Endothelial cell of umbilical vein (primary cell): ENCODE results near the gene MRPS11. TPM values are rescaled to one million over a fixed set of nuclear protein-coding genes. Genes with fewer than 3 reads are reported as not detected.

Source experiments
- BruUV-seq: library from RNA; stranded (reverse); fragments of 400-500 nt; replicated peaks from 2 replicates; lab custom pipeline; 2021; lab: Mats Ljungman, UMichigan
- CTCF ChIA-PET: fragments of 300-600, 350-600 bp; sonication (Branson Sonifier 250); formaldehyde crosslinking; loops from one replicate; lab custom pipeline; 2021; ENCODE audit warnings: antibody characterized with exemption, inconsistent platforms; lab: Charles Lee
- POLR2A ChIA-PET: fragments of 300-600, 350-600 bp; sonication (Branson Sonifier 250); formaldehyde crosslinking; loops from one replicate; lab custom pipeline; 2021; ENCODE audit warnings: antibody characterized with exemption, inconsistent platforms; lab: Charles Lee
- DNase-seq: peaks from one replicate; pipeline ENCODE4 v3.0.0-alpha.2; 2011; ENCODE audit warnings: low read depth, low spot score
- FAIRE-seq: peaks from 2 replicates; lab custom pipeline; 2011; peaks lifted over from hg19 to GRCh38; lab: Jason Lieb, UNC
- H2AFZ ChIP-seq: 2 replicates; pipeline ENCODE4 v1.6.0; 2012; ENCODE audit warnings: low read depth, low read length, control low read depth, inconsistent platforms
- H3K27ac ChIP-seq: 2 replicates; pipeline ENCODE4 v1.5.1; 2011; ENCODE audit warnings: low read depth, mild to moderate bottlenecking, control low read depth, low read length, moderate library complexity; ENCODE audit not compliant: insufficient read depth
- H3K27me3 ChIP-seq, 2 experiments: 2 replicates each; pipeline versions ENCODE4 v1.6.0 to v1.6.1; 2011; ENCODE audit warnings: low read length in 2 of 2, mixed read lengths in 1 of 2; ENCODE audit not compliant: control insufficient read depth in 2 of 2, insufficient read depth in 2 of 2
- H3K36me3 ChIP-seq, 2 experiments: 2 replicates in 1 of 2; 3 replicates in 1 of 2; pipeline ENCODE4 v1.5.1; 2011; ENCODE audit warnings: low read length in 2 of 2, mild to moderate bottlenecking in 1 of 2, moderate library complexity in 1 of 2; ENCODE audit not compliant: control insufficient read depth in 2 of 2, insufficient read depth in 2 of 2; ENCODE audit errors: extremely low read depth in 1 of 2
- H3K4me1 ChIP-seq: 3 replicates; pipeline ENCODE4 v1.5.1; 2011; ENCODE audit warnings: mild to moderate bottlenecking, low read length; ENCODE audit not compliant: control insufficient read depth, insufficient read depth; ENCODE audit errors: extremely low read depth
- H3K4me2 ChIP-seq: 2 replicates; pipeline ENCODE4 v1.6.1; 2011; ENCODE audit warnings: low read length, control low read depth, mixed read lengths; ENCODE audit not compliant: insufficient read depth
- H3K4me3 ChIP-seq, 3 experiments: fragments of 200-600 bp in 1 of 3; sonication (generic), shearing (Covaris generic) in 1 of 3; replicated peaks in 1 of 3; 2 replicates each; pipeline ENCODE4 v1.5.1; 2011 to 2016; ENCODE audit warnings: control low read depth in 3 of 3, low read length in 3 of 3, mild to moderate bottlenecking in 2 of 3, inconsistent platforms in 1 of 3, low read depth in 1 of 3, moderate library complexity in 1 of 3; ENCODE audit not compliant: insufficient read depth in 1 of 3
- H3K79me2 ChIP-seq: 2 replicates; pipeline ENCODE4 v1.6.0; 2012; ENCODE audit warnings: low read length, inconsistent platforms; ENCODE audit not compliant: control insufficient read depth, insufficient read depth
- H3K9ac ChIP-seq: replicated peaks from 2 replicates; pipeline ENCODE3; 2011; ENCODE audit warnings: low read length, control low read depth; ENCODE audit not compliant: insufficient read depth; ENCODE audit errors: extremely low read depth
- H3K9me1 ChIP-seq: replicated peaks from 3 replicates; pipeline ENCODE4 v1.6.0; 2011; ENCODE audit warnings: mild to moderate bottlenecking, low read length; ENCODE audit not compliant: control insufficient read depth, insufficient read depth; ENCODE audit errors: extremely low read depth
- H3K9me3 ChIP-seq: replicated peaks from 2 replicates; pipeline ENCODE4 v1.5.1; 2012; ENCODE audit warnings: low read length, inconsistent platforms; ENCODE audit not compliant: control insufficient read depth, insufficient read depth
- H4K20me1 ChIP-seq: replicated peaks from 2 replicates; pipeline ENCODE3; 2011; ENCODE audit warnings: mild to moderate bottlenecking, low read length; ENCODE audit not compliant: control insufficient read depth, insufficient read depth; ENCODE audit errors: extremely low read depth
- CTCF ChIP-seq, 2 donors: IDR thresholded peaks; 1 replicate in 1 of 2; 2 replicates in 1 of 2; pipeline ENCODE4 v1.5.1; 2011; ENCODE audit warnings: low read length in 2 of 2, mild to moderate bottlenecking in 2 of 2, moderate library complexity in 2 of 2, control low read depth in 1 of 2, inconsistent platforms in 1 of 2, low read depth in 1 of 2; ENCODE audit not compliant: insufficient read depth in 1 of 2; ENCODE audit errors: extremely low read depth in 1 of 2
- EZH2 ChIP-seq: IDR thresholded peaks from 2 replicates; pipeline ENCODE4 v1.6.1; 2012; ENCODE audit warnings: borderline replicate concordance, low read depth, mild to moderate bottlenecking, moderate library complexity, low read length, inconsistent platforms; ENCODE audit not compliant: severe bottlenecking
- FOS ChIP-seq: IDR thresholded peaks from 2 replicates; pipeline ENCODE4 v1.6.1; 2011; ENCODE audit warnings: mild to moderate bottlenecking, low read length, moderate library complexity, borderline replicate concordance; ENCODE audit not compliant: insufficient read depth
- GATA2 ChIP-seq: IDR thresholded peaks from 2 replicates; pipeline ENCODE4 v1.7.0; 2011; ENCODE audit warnings: low read depth, mild to moderate bottlenecking, moderate library complexity, mixed read lengths, low read length; ENCODE audit not compliant: insufficient read length, insufficient read depth
- JUN ChIP-seq: IDR thresholded peaks from 2 replicates; pipeline ENCODE4 v1.6.1; 2011; ENCODE audit warnings: borderline replicate concordance, low read depth; ENCODE audit not compliant: insufficient read length, insufficient read depth
- MYC ChIP-seq: IDR thresholded peaks from one replicate; pipeline ENCODE4 v1.6.1; 2011; ENCODE audit warnings: mild to moderate bottlenecking, low read depth, low read length
- POLR2A ChIP-seq: IDR thresholded peaks from 2 replicates; pipeline ENCODE4 v1.6.1; 2012; ENCODE audit warnings: low read depth, mild to moderate bottlenecking, control low read depth, low read length
- POLR2AphosphoS5 ChIP-seq: IDR thresholded peaks from 2 replicates; pipeline ENCODE4 v1.6.1; 2012; ENCODE audit warnings: low read depth, mild to moderate bottlenecking, control low read depth, low read length, moderate library complexity; ENCODE audit not compliant: insufficient read depth
- dilution Hi-C: fragments of 300-500 bp; cut with MboI; formaldehyde crosslinking; loops from one replicate; pipeline ENCODE4 v1.15.0; 2019; ENCODE audit warnings: low sequenced_read_pairs; ENCODE audit not compliant: extremely low pct_ligation_motif_present
- intact Hi-C: fragments of 100-400 bp; cut with micrococcal nuclease; formaldehyde crosslinking; loops from one replicate; pipeline ENCODE4 v1.10.0; 2022
- polyA plus RNA-seq, 4 experiments: library from polyadenylated mRNA; depleted of rRNA in 3 of 4; stranded (reverse) in 3 of 4; unstranded in 1 of 4; fragments of >200 nt; gene quantifications; 2 replicates each; pipeline versions ENCODE4 v1.2.1 to v1.2.3, GENCODE V29; 2011 to 2012; ENCODE audit warnings: missing spikeins in 1 of 4
- total RNA-seq: library from RNA; stranded (reverse); gene quantifications from 2 replicates; pipeline ENCODE4 v1.2.3, GENCODE V29; 2021
- TF ChIP-seq, protein P1 (sequence below): IDR thresholded peaks from 2 replicates; pipeline ENCODE4 v1.6.1; 2011; ENCODE audit not compliant: insufficient read depth, insufficient read length

Gene MRPS11
- total and polyA plus RNA-seq, 2 donors (not counting 3 experiments of a cell fraction or from before 2014, with no cell fraction given) = 66.3 to 97.9 TPM

- Histone ChIP-seq H4K20me1 (no peaks in the 10 kb centered on the region), H3K36me3 (no peaks in the 10 kb centered on the region), H3K4me3 (no peak overlapping the region), H3K27me3 (no peaks in the 10 kb centered on the region), H3K9me3 (no peaks in the 10 kb centered on the region), H2AFZ (no peak overlapping the region), H3K4me1 (peaks cover 14% of the 10 kb centered on the region), H3K4me2 (no peak overlapping the region), H3K9ac (no peak overlapping the region), H3K27ac (no peak overlapping the region), H3K79me2 (no peaks in the 10 kb centered on the region), H3K9me1 (no peaks in the 10 kb centered on the region)
- peak; percentile 75 for FAIRE-seq
- DNase-seq = peak; percentile 61
- TF ChIP-seq FOS = no peak
- TF ChIP-seq CTCF (IDR thresholded peaks at IDR 0.05; ENCODE audit: extremely low read depth in 1 of 2, insufficient read depth in 1 of 2, low read depth in 1 of 2, low read length in 2 of 2) = peak; percentile 80 to 83
- ChIA-PET CTCF (interaction anchor here (0.6 to 2.3 kb wide), 14 partner anchors 9 to 207 kb away, joined by 3 to 10 read pairs (median 4); partner anchors contain the start of genes MRPL46 and MRPS11), POLR2A (no interaction called here)
- intact Hi-C loops = loop anchor here (1.0 to 10.0 kb wide), 3 partner anchors 115 to 206 kb away; no protein-coding TSS in a partner anchor
- BruUV-seq = no TSS peak
- dilution Hi-C loops = no loop called here
Observed at GRCh38 chr15:88450125-88450798, 17.2 kb upstream of the MRPS11 start.

GRCh38 chr15:88453651-88454050 lies 13.9 kb upstream of the MRPS11 start:
- intact Hi-C loops = loop anchor here (1.0 to 10.0 kb wide), 3 partner anchors 11 to 179 kb away; no protein-coding TSS in a partner anchor
- H3K27me3 ChIP-seq = no peaks in the 10 kb centered on the region
- no peak overlapping the region for H3K27ac ChIP-seq
- FAIRE-seq = no peak
- peaks cover 15% of the 10 kb centered on the region for H3K4me1 ChIP-seq
- H3K4me2 ChIP-seq = no peak overlapping the region
- no peak overlapping the region for H2AFZ ChIP-seq
- H4K20me1 ChIP-seq = no peaks in the 10 kb centered on the region
- no peak for DNase-seq
- dilution Hi-C loops = no loop called here
- no TSS peak for BruUV-seq
- no peaks in the 10 kb centered on the region for H3K9me3 ChIP-seq
- no peak overlapping the region for H3K4me3 ChIP-seq
- TF ChIP-seq GATA2 (no peak), CTCF (IDR thresholded peaks at IDR 0.05; ENCODE audit: extremely low read depth in 1 of 2, insufficient read depth in 1 of 2, low read depth in 1 of 2, low read length in 2 of 2) (no peak), MYC (no peak), EZH2 (no peak), POLR2AphosphoS5 (no peak), FOS (no peak), POLR2A (no peak), JUN (no peak)
- TF ChIP-seq, protein P1, sequence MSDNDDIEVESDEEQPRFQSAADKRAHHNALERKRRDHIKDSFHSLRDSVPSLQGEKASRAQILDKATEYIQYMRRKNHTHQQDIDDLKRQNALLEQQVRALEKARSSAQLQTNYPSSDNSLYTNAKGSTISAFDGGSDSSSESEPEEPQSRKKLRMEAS = no peak
- no peaks in the 10 kb centered on the region for H3K9me1 ChIP-seq
- no peak overlapping the region for H3K9ac ChIP-seq
- H3K79me2 ChIP-seq = no peaks in the 10 kb centered on the region
- ChIA-PET POLR2A (no interaction called here), CTCF (interaction anchor here (4.6 kb wide), 1 partner anchor 13 kb away, joined by 26 read pairs; the partner anchor contains the start of genes MRPL46 and MRPS11)
- peaks cover 0 to 3% of the 10 kb centered on the region in 2 experiments for H3K36me3 ChIP-seq
